Activated B cell treated with CpG ODN at 0.5 μM for 24 hours (primary cell): ENCODE results near the gene CIBAR2. TPM values are rescaled to one million over a fixed set of nuclear protein-coding genes. Genes with fewer than 3 reads are reported as not detected.

Experiments
- ATAC-seq: fragments of 200-7000 bp; cut with Tn5 transposase; one replicate; pipeline ENCODE4 v1.10.0; 2021; ENCODE audit warnings: low read depth, mild to moderate bottlenecking, moderate library complexity
- CTCF ChIA-PET: fragments of 350-600 bp; sonication (Branson Sonifier 250); formaldehyde crosslinking; loops from one replicate; lab custom pipeline; 2021; ENCODE audit warnings: antibody characterized with exemption; lab: Charles Lee
- POLR2A ChIA-PET: fragments of 350-600 bp; sonication (Branson Sonifier 250); formaldehyde crosslinking; loops from one replicate; lab custom pipeline; 2021; ENCODE audit warnings: antibody characterized with exemption; lab: Charles Lee
- DNase-seq: peaks from one replicate; pipeline ENCODE4 v3.0.0; 2022
- H3K27ac Mint-ChIP-seq: one replicate; pipeline ENCODE4 v1.8.0; 2020; ENCODE audit warnings: mixed read lengths
- H3K27me3 Mint-ChIP-seq: one replicate; pipeline ENCODE4 v1.8.0; 2021; ENCODE audit warnings: mixed read lengths
- H3K36me3 Mint-ChIP-seq: one replicate; pipeline ENCODE4 v1.8.0; 2021; ENCODE audit warnings: low read depth, mixed read lengths
- H3K4me1 Mint-ChIP-seq: one replicate; pipeline ENCODE4 v1.8.0; 2021; ENCODE audit warnings: mixed read lengths
- H3K4me3 Mint-ChIP-seq: one replicate; pipeline ENCODE4 v1.8.0; 2020; ENCODE audit warnings: mild to moderate bottlenecking, mixed read lengths
- H3K9me3 Mint-ChIP-seq: one replicate; pipeline ENCODE4 v1.8.0; 2020; ENCODE audit warnings: mixed read lengths
- intact Hi-C: fragments of 100-400 bp; cut with micrococcal nuclease; formaldehyde crosslinking; loops from one replicate; pipeline ENCODE4 v1.15.1; 2024
- total RNA-seq: library from RNA; stranded (reverse); gene quantifications from 2 replicates; pipeline ENCODE4 v1.2.3, GENCODE V29; 2022
- TF ChIP-seq, protein P1 (sequence below): fragments of 200-600 bp; IDR thresholded peaks from one replicate; pipeline ENCODE4 v1.8.0; 2022; ENCODE audit warnings: antibody characterized with exemption, mild to moderate bottlenecking

Gene CIBAR2
- total RNA-seq, 1 donor from 2014 or later = not detected

DNA sequence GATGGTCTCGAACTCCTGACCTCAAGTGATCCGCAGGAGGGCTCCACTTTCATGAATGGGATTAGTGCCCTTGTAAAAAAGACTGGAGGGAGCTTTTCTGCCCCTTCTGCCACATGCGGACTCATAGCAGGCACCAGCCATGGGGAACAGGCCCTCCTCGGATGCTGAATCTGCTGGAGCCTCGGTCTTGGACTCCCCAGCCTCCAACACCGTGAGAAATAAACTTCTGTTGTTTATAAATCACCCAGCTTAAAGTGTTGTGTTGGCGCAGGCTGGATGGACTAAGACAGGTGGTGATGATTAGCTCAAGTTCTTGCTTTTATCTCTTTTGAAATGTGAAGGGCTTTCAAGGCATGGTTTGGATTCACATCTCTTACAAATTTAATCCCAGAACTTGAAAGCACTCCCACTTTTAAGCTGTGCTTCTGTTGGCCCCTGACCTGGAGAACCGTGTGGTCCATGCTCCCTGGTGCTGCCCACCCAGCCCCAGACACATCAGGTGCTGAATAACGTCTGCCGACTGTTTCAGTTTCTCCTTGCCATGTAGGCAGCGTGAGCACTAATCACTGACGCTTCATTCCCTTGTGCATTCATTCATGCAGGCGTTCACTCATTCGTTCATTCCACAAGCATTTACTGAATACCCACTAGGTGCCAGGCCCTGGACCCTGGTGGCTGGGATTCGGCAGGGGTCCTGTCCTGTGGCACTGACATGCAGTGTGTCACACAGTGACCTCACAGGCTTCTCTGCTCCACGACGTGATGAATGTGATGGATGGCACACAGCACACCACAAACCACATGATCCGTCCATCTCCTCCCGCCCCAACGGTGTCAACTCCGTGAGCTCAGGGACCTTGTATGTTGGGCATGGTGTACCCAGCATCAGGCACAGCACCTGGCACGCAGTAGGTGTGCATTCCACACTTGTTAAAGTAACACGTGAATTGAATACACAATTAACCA is 8.9 kb downstream of the CIBAR2 start:
- DNase-seq (no peak), ATAC-seq (no peak)
- TF ChIP-seq, protein P1, sequence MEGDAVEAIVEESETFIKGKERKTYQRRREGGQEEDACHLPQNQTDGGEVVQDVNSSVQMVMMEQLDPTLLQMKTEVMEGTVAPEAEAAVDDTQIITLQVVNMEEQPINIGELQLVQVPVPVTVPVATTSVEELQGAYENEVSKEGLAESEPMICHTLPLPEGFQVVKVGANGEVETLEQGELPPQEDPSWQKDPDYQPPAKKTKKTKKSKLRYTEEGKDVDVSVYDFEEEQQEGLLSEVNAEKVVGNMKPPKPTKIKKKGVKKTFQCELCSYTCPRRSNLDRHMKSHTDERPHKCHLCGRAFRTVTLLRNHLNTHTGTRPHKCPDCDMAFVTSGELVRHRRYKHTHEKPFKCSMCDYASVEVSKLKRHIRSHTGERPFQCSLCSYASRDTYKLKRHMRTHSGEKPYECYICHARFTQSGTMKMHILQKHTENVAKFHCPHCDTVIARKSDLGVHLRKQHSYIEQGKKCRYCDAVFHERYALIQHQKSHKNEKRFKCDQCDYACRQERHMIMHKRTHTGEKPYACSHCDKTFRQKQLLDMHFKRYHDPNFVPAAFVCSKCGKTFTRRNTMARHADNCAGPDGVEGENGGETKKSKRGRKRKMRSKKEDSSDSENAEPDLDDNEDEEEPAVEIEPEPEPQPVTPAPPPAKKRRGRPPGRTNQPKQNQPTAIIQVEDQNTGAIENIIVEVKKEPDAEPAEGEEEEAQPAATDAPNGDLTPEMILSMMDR = no peak
- Mint-ChIP-seq H3K27ac (no peak overlapping the region), H3K4me1 (peaks cover 14% of the 10 kb centered on the region), H3K27me3 (no peaks in the 10 kb centered on the region), H3K9me3 (no peaks in the 10 kb centered on the region), H3K4me3 (no peak overlapping the region), H3K36me3 (no peaks in the 10 kb centered on the region)
- intact Hi-C loops = no loop called here
- ChIA-PET POLR2A (no interaction called here), CTCF (interaction anchor here (2.1 kb wide), 1 partner anchor 11 kb away, joined by 7 read pairs; no protein-coding TSS in a partner anchor)

DNA sequence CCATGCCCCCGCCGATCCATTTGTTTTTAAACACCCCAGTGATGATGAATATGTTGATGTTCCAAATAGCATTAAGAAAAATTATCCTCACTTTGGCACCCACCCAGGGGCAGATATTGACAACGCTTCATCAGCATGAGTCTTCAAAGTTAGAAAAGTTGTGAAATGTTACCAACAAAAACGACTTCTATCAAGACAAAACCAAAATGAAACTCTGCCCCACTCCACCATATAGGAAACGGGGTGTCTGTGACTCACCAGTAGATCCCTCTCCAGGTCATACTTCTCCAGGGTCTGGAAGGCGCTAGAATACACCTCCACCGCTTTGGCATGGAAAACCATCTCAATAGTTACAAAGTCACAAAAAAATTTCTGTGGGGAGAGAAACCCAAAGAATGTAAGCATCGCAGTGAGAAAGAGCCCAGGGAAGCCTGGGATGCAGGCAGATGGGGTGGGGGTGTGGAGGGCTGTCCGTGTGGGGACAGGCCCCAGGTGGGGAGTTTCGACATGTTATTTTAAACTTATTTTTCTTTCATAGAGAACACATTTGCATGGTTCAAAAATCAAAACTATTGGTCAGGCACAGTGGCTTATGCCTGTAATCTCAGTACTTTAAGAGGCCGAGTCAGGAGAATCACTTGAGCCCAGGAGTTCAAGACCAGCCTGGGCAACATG is 10.2 kb downstream of the CIBAR2 start:
- TF ChIP-seq, protein P1 = no peak
- CTCF ChIA-PET = no interaction called here
- no peak for DNase-seq
- Mint-ChIP-seq H3K9me3 (no peaks in the 10 kb centered on the region), H3K4me3 (no peak overlapping the region), H3K4me1 (peaks cover 14% of the 10 kb centered on the region), H3K27me3 (peaks cover 3% of the 10 kb centered on the region), H3K36me3 (no peaks in the 10 kb centered on the region), H3K27ac (no peak overlapping the region)
- ATAC-seq = no peak
- POLR2A ChIA-PET = no interaction called here
- intact Hi-C loops = no loop called here

DNA sequence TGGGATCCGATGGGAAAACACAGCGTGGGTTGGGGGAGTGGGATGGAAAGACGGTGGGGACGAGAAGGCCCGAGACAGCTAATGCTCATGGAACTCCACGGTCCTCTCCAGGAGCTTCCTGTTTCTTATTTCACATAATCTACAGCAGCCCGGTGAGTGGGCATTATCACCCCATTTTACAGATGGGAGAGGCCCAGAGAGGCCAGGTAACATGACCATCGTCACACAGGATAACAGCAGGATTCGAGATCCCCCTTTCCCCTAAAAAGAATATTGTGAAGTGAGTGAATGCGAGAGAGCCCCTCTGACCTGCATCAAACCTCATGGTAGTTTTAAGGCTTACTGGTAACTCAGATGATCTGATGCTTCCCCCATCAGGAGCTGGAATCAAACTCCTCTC is 12.0 kb downstream of the CIBAR2 start:
- DNase-seq = no peak
- no peaks in the 10 kb centered on the region for H3K36me3 Mint-ChIP-seq
- intact Hi-C loops = no loop called here
- H3K27ac Mint-ChIP-seq = no peak overlapping the region
- TF ChIP-seq, protein P1 = no peak
- H3K27me3 Mint-ChIP-seq = peaks cover 3% of the 10 kb centered on the region
- no peak overlapping the region for H3K4me3 Mint-ChIP-seq
- ATAC-seq = no peak
- H3K9me3 Mint-ChIP-seq = no peaks in the 10 kb centered on the region
- ChIA-PET CTCF (no interaction called here), POLR2A (no interaction called here)
- H3K4me1 Mint-ChIP-seq = peaks cover 11% of the 10 kb centered on the region

DNA sequence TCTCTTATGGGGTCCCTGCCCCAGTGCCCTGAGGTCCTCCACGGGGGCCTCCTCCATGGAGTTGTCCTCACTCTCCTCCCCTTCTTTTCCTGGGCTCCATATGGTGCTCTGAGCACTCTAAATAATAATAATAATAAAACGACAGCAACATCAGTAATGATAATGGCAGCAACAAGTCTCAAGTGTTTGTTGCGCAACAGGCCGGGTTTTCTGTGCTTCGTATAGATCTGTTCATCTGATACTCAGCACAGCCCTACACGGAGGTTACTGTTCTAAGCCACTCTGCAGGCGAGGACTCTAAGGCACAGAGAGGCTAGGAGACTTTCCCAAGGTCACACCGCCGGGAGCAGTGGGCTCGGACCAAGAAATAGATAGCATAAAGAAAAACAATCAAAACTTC is 13.7 kb downstream of the CIBAR2 start:
- intact Hi-C loops = no loop called here
- DNase-seq (no peak), ATAC-seq (no peak)
- no peaks in the 10 kb centered on the region for H3K4me1 Mint-ChIP-seq
- CTCF ChIA-PET = no interaction called here
- no peaks in the 10 kb centered on the region for H3K36me3 Mint-ChIP-seq
- no peak overlapping the region for H3K4me3 Mint-ChIP-seq
- H3K9me3 Mint-ChIP-seq = no peaks in the 10 kb centered on the region
- peaks cover 6% of the 10 kb centered on the region for H3K27me3 Mint-ChIP-seq
- H3K27ac Mint-ChIP-seq = no peak overlapping the region
- POLR2A ChIA-PET = no interaction called here
- TF ChIP-seq, protein P1 = no peak

DNA sequence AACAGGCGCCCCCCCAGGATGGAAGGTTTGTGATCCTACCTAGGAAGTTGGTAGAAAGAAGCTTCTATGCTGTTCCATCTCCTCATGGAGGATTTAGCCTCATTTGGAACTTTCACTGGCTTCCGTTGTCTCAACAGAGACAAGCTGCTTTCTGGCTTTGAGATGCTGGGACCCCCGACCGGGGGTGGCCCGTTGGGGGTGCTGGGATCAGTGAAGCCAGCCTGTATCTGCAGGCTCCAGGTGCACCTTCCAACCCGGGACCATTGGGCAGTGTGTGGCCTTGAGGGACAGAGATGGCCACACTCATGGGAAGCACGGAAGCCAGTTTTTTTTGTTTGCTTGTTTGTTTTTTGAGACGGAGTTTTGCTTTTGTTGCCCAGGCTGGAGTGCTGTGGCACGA is 15.4 kb downstream of the CIBAR2 start:
- no peak for DNase-seq
- TF ChIP-seq, protein P1 = no peak
- no peaks in the 10 kb centered on the region for H3K4me1 Mint-ChIP-seq
- H3K9me3 Mint-ChIP-seq = no peaks in the 10 kb centered on the region
- H3K27ac Mint-ChIP-seq = no peak overlapping the region
- no peak for ATAC-seq
- intact Hi-C loops = no loop called here
- H3K27me3 Mint-ChIP-seq = peaks cover 6% of the 10 kb centered on the region
- H3K36me3 Mint-ChIP-seq = no peaks in the 10 kb centered on the region
- H3K4me3 Mint-ChIP-seq = no peak overlapping the region
- POLR2A ChIA-PET = no interaction called here
- CTCF ChIA-PET = no interaction called here
